ENCODE data around the gene TAF15. TPM values are rescaled to one million over a fixed set of nuclear protein-coding genes. Genes with fewer than 3 reads are reported as not detected.

Gene TAF15
- total RNA-seq, 4 donors from 2014 or later: 33.2 to 80.2 (median 64.0) TPM

DNA sequence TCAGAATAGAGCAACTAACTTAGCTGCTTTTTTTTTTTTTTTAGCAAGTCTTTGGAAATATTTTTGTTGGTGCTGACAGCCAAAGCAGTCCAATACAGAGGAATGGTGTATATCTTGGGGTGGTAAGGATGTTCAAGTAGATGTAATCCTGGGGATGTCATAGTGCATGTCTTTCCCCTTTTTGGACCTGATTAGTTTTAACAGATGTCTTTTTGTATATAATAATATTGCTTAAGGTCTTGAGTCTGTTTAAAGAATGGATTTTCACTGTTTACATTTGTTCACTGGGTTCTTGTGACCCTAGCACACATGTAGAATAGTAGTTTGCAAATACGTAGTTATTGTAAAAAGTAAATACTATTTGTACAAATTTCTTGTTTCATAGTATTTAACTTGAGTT, 7.9 kb downstream of the TAF15 start:
- ATAC-seq (ENCODE audit: low FRiP score) (no peak), DNase-seq (ENCODE audit: low spot score) (no peak)
- no peak for TF ChIP-seq CTCF (IDR thresholded peaks at IDR 0.05)

GRCh38 chr17:35819455-35819854, 10.2 kb downstream of the TAF15 start:
- TF ChIP-seq CTCF (IDR thresholded peaks at IDR 0.05): no peak
- ATAC-seq (ENCODE audit: low FRiP score) (no peak), DNase-seq (ENCODE audit: low spot score) (no peak)

DNA sequence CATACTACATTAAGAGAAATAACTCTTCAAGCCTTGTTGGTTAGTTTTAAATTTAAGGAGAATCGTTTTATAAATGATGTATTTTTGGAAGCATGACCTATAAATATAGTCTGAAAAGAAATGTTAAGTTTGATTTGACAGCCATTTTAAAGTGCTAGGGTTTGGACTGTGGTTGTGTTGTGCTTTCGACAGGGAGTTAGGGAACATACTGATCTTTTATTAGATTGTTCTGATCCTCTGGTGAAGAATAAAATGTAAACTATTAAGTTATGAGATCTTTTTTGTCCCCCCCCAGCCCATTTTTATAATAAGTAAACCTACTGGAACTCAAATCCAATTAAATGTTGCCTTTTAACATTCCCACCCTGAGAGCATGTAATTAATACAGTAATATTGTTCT, 12.0 kb downstream of the TAF15 start:
- no peak for DNase-seq (ENCODE audit: low spot score)
- TF ChIP-seq CTCF (IDR thresholded peaks at IDR 0.05): no peak
- ATAC-seq (ENCODE audit: low FRiP score): no peak

DNA sequence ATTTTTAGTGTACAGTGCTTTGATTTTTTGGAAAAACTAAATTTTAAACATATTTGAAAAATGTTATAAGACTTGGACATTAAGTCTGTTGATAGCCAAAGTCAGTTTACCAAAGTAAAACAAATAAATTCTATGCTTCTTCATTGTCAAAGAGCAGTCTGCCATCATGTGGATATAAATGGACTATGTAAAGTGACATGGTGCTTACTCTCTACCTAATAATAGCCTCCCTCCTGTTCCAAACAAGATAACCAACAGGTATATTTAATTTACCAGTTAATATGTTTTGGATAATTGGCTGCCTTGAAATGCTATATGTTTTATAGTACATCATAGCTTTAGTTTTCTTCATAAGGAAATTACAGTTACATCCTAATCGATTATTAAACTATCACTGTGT, 15.9 kb downstream of the TAF15 start:
- DNase-seq (ENCODE audit: low spot score) (no peak), ATAC-seq (ENCODE audit: low FRiP score) (no peak)
- no peak for TF ChIP-seq CTCF (IDR thresholded peaks at IDR 0.05)

DNA sequence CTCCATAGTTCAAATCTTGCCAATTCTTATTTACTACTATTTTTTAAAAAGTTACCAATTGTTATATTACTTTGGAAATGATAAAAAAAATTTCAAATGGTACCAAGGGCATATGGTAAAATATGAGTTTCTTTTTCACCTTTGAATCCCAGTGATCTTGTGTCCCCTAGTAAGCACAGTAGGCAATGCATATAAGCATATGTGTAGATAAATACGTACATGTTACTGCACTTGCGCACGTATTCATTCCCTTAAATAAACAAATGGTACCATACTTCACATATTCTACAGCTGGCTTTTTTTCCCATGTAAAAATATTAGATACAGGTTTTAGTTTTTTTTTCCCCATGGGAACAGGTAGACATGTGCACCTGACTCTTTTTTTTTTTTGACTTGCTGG, 31.8 kb downstream of the TAF15 start:
- DNase-seq (ENCODE audit: low spot score) (no peak), ATAC-seq (ENCODE audit: low FRiP score) (no peak)
- TF ChIP-seq CTCF (IDR thresholded peaks at IDR 0.05): no peak

GRCh38 chr17:35841505-35841904, 32.2 kb downstream of the TAF15 start:
- no peak for DNase-seq (ENCODE audit: low spot score)
- TF ChIP-seq CTCF (IDR thresholded peaks at IDR 0.05): no peak

DNA sequence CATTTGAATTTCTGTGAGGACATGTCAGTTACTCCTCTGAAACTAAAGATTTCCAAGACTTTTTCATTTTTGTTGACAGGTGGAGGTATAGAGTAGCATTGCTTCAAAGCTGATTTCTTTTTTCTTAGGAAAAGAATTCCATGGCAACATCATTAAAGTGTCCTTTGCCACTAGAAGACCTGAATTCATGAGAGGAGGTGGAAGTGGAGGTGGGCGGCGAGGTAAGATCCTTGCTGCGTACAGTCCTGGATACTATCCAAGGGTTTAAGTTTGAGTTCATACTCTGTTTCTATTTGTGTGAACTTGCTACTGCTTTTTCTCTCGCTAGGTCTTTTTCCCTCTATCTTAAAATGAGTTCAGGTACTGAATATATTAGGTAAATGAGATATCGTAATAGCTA, 33.0 kb downstream of the TAF15 start:
- TF ChIP-seq CTCF (IDR thresholded peaks at IDR 0.05): no peak
- ATAC-seq (ENCODE audit: low FRiP score) (no peak), DNase-seq (ENCODE audit: low spot score) (no peak)

More at GRCh38 chr17:35841505-35841904, 32.2 kb downstream of the TAF15 start:
- ATAC-seq (ENCODE audit: low FRiP score): peak; percentile 28
